GM12878 (cell line): ENCODE results near the gene ARHGAP22. TPM values are rescaled to one million over a fixed set of nuclear protein-coding genes. Genes with fewer than 3 reads are reported as not detected.

Experiments used
- ATAC-seq: fragments of 200-7000 bp; cut with Tn5 transposase; 3 replicates; pipeline ENCODE4 v1.9.1; 2020; ENCODE audit warnings: mild to moderate bottlenecking, moderate library complexity
- BruUV-seq: library from RNA; stranded (reverse); fragments of 400-500 nt; replicated peaks from 2 replicates; lab custom pipeline; 2021; lab: Mats Ljungman, UMichigan
- CTCF ChIA-PET: fragments of 300-600 bp; sonication (Branson Sonifier 250); formaldehyde crosslinking; extraction: SDS; loops from one replicate; lab custom pipeline; 2021; ENCODE audit warnings: inconsistent platforms; lab: Yijun Ruan, JAX
- POLR2A ChIA-PET: fragments of 350-600 bp; formaldehyde crosslinking; extraction: SDS; loops from one replicate; lab custom pipeline; 2021; ENCODE audit warnings: inconsistent platforms; lab: Charles Lee
- RAD21 ChIA-PET: fragments of 300-600 bp; sonication (Branson Sonifier 250); formaldehyde crosslinking; loops from one replicate; lab custom pipeline; 2023; ENCODE audit warnings: antibody characterized with exemption; ENCODE audit not compliant: unreplicated experiment; lab: Charles Lee
- SMC1A ChIA-PET: fragments of 300-600 bp; sonication (Branson Sonifier 250); formaldehyde crosslinking; loops from one replicate; lab custom pipeline; 2023; ENCODE audit not compliant: unreplicated experiment, uncharacterized antibody; lab: Charles Lee
- DNase-seq: peaks from one replicate; pipeline ENCODE4 v3.0.0-alpha.2; 2011; ENCODE audit warnings: low read depth, low spot score
- FAIRE-seq: peaks from 3 replicates; lab custom pipeline; 2011; peaks lifted over from hg19 to GRCh38; lab: Jason Lieb, UNC
- H2AFZ ChIP-seq: 2 replicates; pipeline ENCODE4 v1.6.0; 2011; ENCODE audit warnings: low read depth, low read length, control low read depth; ENCODE audit not compliant: control insufficient read depth
- H3K27ac ChIP-seq: 2 replicates; pipeline ENCODE4 v1.5.1; 2011; ENCODE audit warnings: control low read depth; ENCODE audit not compliant: control insufficient read depth, insufficient read depth
- H3K27me3 ChIP-seq, 2 experiments: replicated peaks in 1 of 2; 2 replicates each; pipeline versions ENCODE4 v1.6.0 to v1.6.1; 2011; ENCODE audit warnings: low read length in 1 of 2; ENCODE audit not compliant: control insufficient read depth in 2 of 2, insufficient read depth in 2 of 2
- H3K36me3 ChIP-seq, 2 experiments: 2 replicates each; pipeline ENCODE4 v1.5.1; 2011; ENCODE audit warnings: low read length in 1 of 2; ENCODE audit not compliant: control insufficient read depth in 2 of 2, insufficient read depth in 2 of 2
- H3K4me1 ChIP-seq: 2 replicates; pipeline ENCODE4 v1.6.1; 2011; ENCODE audit warnings: mild to moderate bottlenecking, low read length, moderate library complexity, mixed read lengths; ENCODE audit not compliant: control insufficient read depth, insufficient read depth
- H3K4me2 ChIP-seq: 2 replicates; pipeline ENCODE4 v1.6.0; 2011; ENCODE audit warnings: control low read depth; ENCODE audit not compliant: control insufficient read depth, insufficient read depth
- H3K4me3 ChIP-seq: fragments of 200-600 bp; sonication (generic); 2 replicates; pipeline ENCODE4 v1.5.1; 2016
- H3K79me2 ChIP-seq: 2 replicates; pipeline ENCODE4 v1.6.0; 2011; ENCODE audit warnings: low read length; ENCODE audit not compliant: control insufficient read depth, insufficient read depth
- H3K9ac ChIP-seq: 2 replicates; pipeline ENCODE4 v1.8.0; 2011; ENCODE audit warnings: low read length, control low read depth, mixed read lengths; ENCODE audit not compliant: control insufficient read depth, insufficient read depth
- H3K9me3 ChIP-seq: replicated peaks from 3 replicates; pipeline ENCODE4 v1.5.1; 2011; ENCODE audit warnings: mild to moderate bottlenecking, low read length; ENCODE audit not compliant: control insufficient read depth, insufficient read depth
- H4K20me1 ChIP-seq: 2 replicates; pipeline ENCODE4 v1.6.0; 2011; ENCODE audit not compliant: control insufficient read depth, insufficient read depth
- ASH2L ChIP-seq: fragments of 300-600, 200-600 bp; sonication (generic); IDR thresholded peaks from 2 replicates; pipeline ENCODE4 v1.6.1; 2017; ENCODE audit warnings: low read depth, mild to moderate bottlenecking, borderline replicate concordance
- CBFB ChIP-seq: IDR thresholded peaks from 2 replicates; pipeline ENCODE4 v1.6.1; 2016; ENCODE audit warnings: antibody characterized with exemption, low read depth
- CEBPB ChIP-seq, 2 experiments: fragments of 150-350 bp in 1 of 2; IDR thresholded peaks; 2 replicates each; pipeline ENCODE4 v1.6.1; 2012 to 2014; ENCODE audit warnings: low read depth in 2 of 2, low read length in 2 of 2, borderline replicate concordance in 1 of 2, inconsistent platforms in 1 of 2
- IKZF1 ChIP-seq: fragments of 450-650 bp; conservative IDR thresholded peaks from 2 replicates; pipeline ENCODE4 v1.6.1; 2017; ENCODE audit warnings: antibody characterized with exemption, mild to moderate bottlenecking
- JUND ChIP-seq: IDR thresholded peaks from 2 replicates; pipeline ENCODE4 v1.6.1; 2012; ENCODE audit warnings: low read depth, mild to moderate bottlenecking, low read length, improper control_type of control experiment, moderate library complexity
- MEF2B ChIP-seq: fragments of 450-650 bp; IDR thresholded peaks from 2 replicates; pipeline ENCODE4 v1.6.1; 2018; ENCODE audit warnings: mild to moderate bottlenecking, moderate library complexity; ENCODE audit not compliant: partially characterized antibody, poor library complexity, severe bottlenecking
- NFYB ChIP-seq: IDR thresholded peaks from 2 replicates; pipeline ENCODE4 v1.6.1; 2011; ENCODE audit warnings: low read depth, mild to moderate bottlenecking, low read length, improper control_type of control experiment, moderate library complexity; ENCODE audit not compliant: insufficient read depth
- SRF ChIP-seq, 2 experiments: IDR thresholded peaks; 2 replicates each; pipeline ENCODE4 v1.6.1; 2011; ENCODE audit warnings: low read depth in 2 of 2, low read length in 2 of 2, mild to moderate bottlenecking in 1 of 2, moderate library complexity in 1 of 2
- WGBS: methylation state at CpG from one replicate; pipeline ENCODE4 v1.1.6; 2016; ENCODE audit warnings: low lambda C conversion rate; ENCODE audit not compliant: insufficient replicate concordance, insufficient coverage; ENCODE audit errors: missing lambda C conversion rate; 5-methylcytosine and 5-hydroxymethylcytosine counted together
- in situ Hi-C: fragments of 300-500 bp; cut with MboI; formaldehyde crosslinking; loops from 9 replicates; pipeline ENCODE4 v1.14.3; 2018; ENCODE audit warnings: mixed read lengths
- intact Hi-C: fragments of 100-400 bp; cut with micrococcal nuclease; formaldehyde crosslinking; loops from one replicate; pipeline ENCODE4 v1.14.2; 2022; ENCODE audit not compliant: unreplicated experiment
- polyA plus RNA-seq, 11 experiments: library from polyadenylated mRNA; depleted of rRNA in 4 of 11; unstranded in 6 of 11; stranded (reverse) in 5 of 11; fragments of >200 nt; fragmentation: Nextera tagmentation in 4 of 11; fragmentation: Illumina TruSeq in 1 of 11; extraction: Ambion mirVana in 4 of 11; extraction: Trizol in 1 of 11; gene quantifications; 1 replicate in 1 of 11; 2 replicates in 10 of 11; pipeline versions ENCODE4 v1.2.1 to v1.2.3, GENCODE V29; 2011 to 2016; ENCODE audit warnings: inconsistent platforms in 2 of 11, missing spikeins in 2 of 11, low read depth in 1 of 11
- total RNA-seq, 4 experiments: library from RNA; depleted of rRNA in 3 of 4; stranded (reverse); fragments of >200 nt in 3 of 4; fragmentation: Illumina TruSeq in 1 of 4; extraction: Trizol in 1 of 4; gene quantifications; 2 replicates each; pipeline versions ENCODE4 v1.2.1 to v1.2.3, GENCODE V29; 2013 to 2021
- TF ChIP-seq, protein P1 (sequence below): fragments of 450-650 bp; IDR thresholded peaks from 2 replicates; pipeline ENCODE4 v1.6.1; 2016; ENCODE audit warnings: mild to moderate bottlenecking
- TF ChIP-seq, protein P2 (sequence below): fragments of 450-650 bp; IDR thresholded peaks from 2 replicates; pipeline ENCODE4 v1.6.1; 2018; ENCODE audit warnings: mild to moderate bottlenecking, low read depth, moderate library complexity; ENCODE audit not compliant: partially characterized antibody

The ARHGAP22 gene
- total and polyA plus RNA-seq, 10 of the 15 experiments (the other 5 are each of a cell fraction or from before 2014, with no cell fraction given), result 0.07 to 0.61 (median 0.18) TPM; not detected in 5

DNA sequence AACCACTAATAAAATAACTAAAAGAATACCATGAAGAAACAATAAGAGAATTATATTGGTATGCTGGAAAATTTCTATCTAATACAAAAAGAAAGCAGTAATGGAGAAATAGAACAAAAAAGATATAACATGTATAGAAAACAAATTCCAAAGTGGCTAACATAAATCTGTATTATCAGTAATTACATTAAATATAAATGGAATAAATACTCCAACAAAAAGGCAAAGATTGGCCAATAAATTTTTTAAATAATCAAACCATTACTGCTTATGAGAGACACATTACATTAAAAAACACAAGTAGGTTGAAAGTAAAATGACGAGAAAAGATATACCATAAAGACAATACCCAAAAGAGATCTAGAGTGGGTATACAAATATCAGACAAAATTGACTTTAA lies 90.0 kb downstream of the ARHGAP22 start:
- in situ Hi-C loops, result loop anchor here (10.0 kb wide), 1 partner anchor 300 kb away; no protein-coding TSS in a partner anchor
- POLR2A ChIA-PET, result no interaction called here
- intact Hi-C loops, result no loop called here

DNA sequence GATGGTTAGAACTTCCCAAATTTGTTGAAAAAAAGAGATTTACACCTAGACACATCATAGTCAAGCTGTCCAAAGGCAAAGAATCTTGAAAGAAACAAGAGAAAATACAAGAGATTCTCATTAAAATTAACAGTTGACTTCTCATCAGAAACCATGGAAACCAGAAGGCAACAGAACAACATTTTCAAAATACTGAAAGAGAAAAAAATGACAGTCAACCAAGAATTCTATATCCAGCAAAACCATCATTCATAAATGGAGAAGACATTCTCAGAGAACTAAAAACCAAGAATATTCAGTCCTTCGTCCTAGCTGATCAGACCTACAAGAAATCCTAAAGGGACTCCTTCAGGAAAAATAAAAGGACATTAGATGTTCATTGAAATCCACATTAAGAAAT lies 90.6 kb downstream of the ARHGAP22 start:
- CTCF ChIA-PET, result interaction anchor here (0.8 to 1.3 kb wide), 3 partner anchors 12 to 226 kb away, joined by 3 to 4 read pairs (median 3); no protein-coding TSS in a partner anchor
- BruUV-seq, result no TSS peak
- RAD21 ChIA-PET, result no interaction called here

More for the DNA sequence above, 90.0 kb downstream of the ARHGAP22 start:
- H4K20me1 ChIP-seq, result no peaks in the 10 kb centered on the region
- no peak for ATAC-seq
- no peak overlapping the region for H3K9ac ChIP-seq
- 0% methylated on average over 1 of the region's 1 CpG for WGBS
- H3K36me3 ChIP-seq, result no peaks in the 10 kb centered on the region
- no peak overlapping the region for H3K4me3 ChIP-seq
- DNase-seq, result no peak
- no peak overlapping the region for H3K27ac ChIP-seq
- no peak overlapping the region for H2AFZ ChIP-seq
- no peaks in the 10 kb centered on the region for H3K79me2 ChIP-seq
- H3K4me1 ChIP-seq, result peaks cover 16% of the 10 kb centered on the region
- CTCF ChIA-PET, result interaction anchor here (1.1 kb wide), 1 partner anchor 13 kb away, joined by 3 read pairs; no protein-coding TSS in a partner anchor
- no TSS peak for BruUV-seq
- H3K27me3 ChIP-seq, result no peaks in the 10 kb centered on the region
- no peak for TF ChIP-seq JUND
- no peak for TF ChIP-seq MEF2B
- TF ChIP-seq IKZF1, result no peak
- no peak for TF ChIP-seq NFYB
- no peak for TF ChIP-seq SRF (IDR thresholded peaks at IDR 0.05; ENCODE audit: low read depth in 2 of 2, low read length in 2 of 2)
- no peak for TF ChIP-seq ASH2L
- TF ChIP-seq, protein P1, sequence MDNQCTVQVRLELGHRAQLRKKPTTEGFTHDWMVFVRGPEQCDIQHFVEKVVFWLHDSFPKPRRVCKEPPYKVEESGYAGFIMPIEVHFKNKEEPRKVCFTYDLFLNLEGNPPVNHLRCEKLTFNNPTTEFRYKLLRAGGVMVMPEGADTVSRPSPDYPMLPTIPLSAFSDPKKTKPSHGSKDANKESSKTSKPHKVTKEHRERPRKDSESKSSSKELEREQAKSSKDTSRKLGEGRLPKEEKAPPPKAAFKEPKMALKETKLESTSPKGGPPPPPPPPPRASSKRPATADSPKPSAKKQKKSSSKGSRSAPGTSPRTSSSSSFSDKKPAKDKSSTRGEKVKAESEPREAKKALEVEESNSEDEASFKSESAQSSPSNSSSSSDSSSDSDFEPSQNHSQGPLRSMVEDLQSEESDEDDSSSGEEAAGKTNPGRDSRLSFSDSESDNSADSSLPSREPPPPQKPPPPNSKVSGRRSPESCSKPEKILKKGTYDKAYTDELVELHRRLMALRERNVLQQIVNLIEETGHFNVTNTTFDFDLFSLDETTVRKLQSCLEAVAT, result no peak
- TF ChIP-seq, all 136 proteins: peak for 0
- H3K9me3 ChIP-seq, result no peaks in the 10 kb centered on the region; the same call in 1 of the 3 replicates
- FAIRE-seq, result no peak
- H3K4me2 ChIP-seq, result no peak overlapping the region
- ChIA-PET SMC1A (interaction anchor here (2.1 kb wide), 1 partner anchor 13 kb away, joined by 8 read pairs; no protein-coding TSS in a partner anchor), RAD21 (no interaction called here)

More for the DNA sequence above, 90.6 kb downstream of the ARHGAP22 start:
- H3K27me3 ChIP-seq, result no peaks in the 10 kb centered on the region
- in situ Hi-C loops, result loop anchor here (10.0 kb wide), 1 partner anchor 299 kb away; no protein-coding TSS in a partner anchor
- no peak overlapping the region for H3K4me3 ChIP-seq
- H3K9ac ChIP-seq, result no peak overlapping the region
- H2AFZ ChIP-seq, result no peak overlapping the region
- H3K27ac ChIP-seq, result no peak overlapping the region
- no peak overlapping the region for H3K4me2 ChIP-seq
- ATAC-seq, result no peak
- DNase-seq, result no peak
- SMC1A ChIA-PET, result interaction anchor here (2.1 kb wide), 1 partner anchor 12 kb away, joined by 8 read pairs; no protein-coding TSS in a partner anchor
- no peaks in the 10 kb centered on the region for H3K36me3 ChIP-seq
- no peak for TF ChIP-seq CEBPB (IDR thresholded peaks at IDR 0.05; ENCODE audit: borderline replicate concordance in 1 of 2, low read depth in 2 of 2, low read length in 2 of 2)
- TF ChIP-seq CBFB, result no peak
- TF ChIP-seq, protein P2, sequence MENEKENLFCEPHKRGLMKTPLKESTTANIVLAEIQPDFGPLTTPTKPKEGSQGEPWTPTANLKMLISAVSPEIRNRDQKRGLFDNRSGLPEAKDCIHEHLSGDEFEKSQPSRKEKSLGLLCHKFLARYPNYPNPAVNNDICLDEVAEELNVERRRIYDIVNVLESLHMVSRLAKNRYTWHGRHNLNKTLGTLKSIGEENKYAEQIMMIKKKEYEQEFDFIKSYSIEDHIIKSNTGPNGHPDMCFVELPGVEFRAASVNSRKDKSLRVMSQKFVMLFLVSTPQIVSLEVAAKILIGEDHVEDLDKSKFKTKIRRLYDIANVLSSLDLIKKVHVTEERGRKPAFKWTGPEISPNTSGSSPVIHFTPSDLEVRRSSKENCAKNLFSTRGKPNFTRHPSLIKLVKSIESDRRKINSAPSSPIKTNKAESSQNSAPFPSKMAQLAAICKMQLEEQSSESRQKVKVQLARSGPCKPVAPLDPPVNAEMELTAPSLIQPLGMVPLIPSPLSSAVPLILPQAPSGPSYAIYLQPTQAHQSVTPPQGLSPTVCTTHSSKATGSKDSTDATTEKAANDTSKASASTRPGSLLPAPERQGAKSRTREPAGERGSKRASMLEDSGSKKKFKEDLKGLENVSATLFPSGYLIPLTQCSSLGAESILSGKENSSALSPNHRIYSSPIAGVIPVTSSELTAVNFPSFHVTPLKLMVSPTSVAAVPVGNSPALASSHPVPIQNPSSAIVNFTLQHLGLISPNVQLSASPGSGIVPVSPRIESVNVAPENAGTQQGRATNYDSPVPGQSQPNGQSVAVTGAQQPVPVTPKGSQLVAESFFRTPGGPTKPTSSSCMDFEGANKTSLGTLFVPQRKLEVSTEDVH, result no peak
- TF ChIP-seq, protein P1, result no peak
- no peaks in the 10 kb centered on the region for H4K20me1 ChIP-seq
- H3K79me2 ChIP-seq, result no peaks in the 10 kb centered on the region
- intact Hi-C loops, result no loop called here
- peaks cover 16% of the 10 kb centered on the region for H3K4me1 ChIP-seq
- no peak for FAIRE-seq
- POLR2A ChIA-PET, result no interaction called here
- 33% methylated on average over 1 of the region's 1 CpG for WGBS
- no peaks in the 10 kb centered on the region; the same call in 1 of the 3 replicates for H3K9me3 ChIP-seq
